ENCODE results near the gene UFD1. TPM values are rescaled to one million over a fixed set of nuclear protein-coding genes. Genes with fewer than 3 reads are reported as not detected.

The UFD1 gene
- total and polyA plus RNA-seq, 2 experiments from 2014 or later, result 51.5 to 79.1 TPM

GRCh38 chr22:19526076-19526701 lies 47.2 kb upstream of the UFD1 start:
- Histone ChIP-seq H2AFZ (no peak overlapping the region), H3K4me2 (no peak overlapping the region), H3K36me3 (replicated peaks; ENCODE audit: insufficient read depth, low read depth) (no peaks in the 10 kb centered on the region), H3K4me3 (no peak overlapping the region), H3K27ac (no peak overlapping the region), H3K27me3 (peaks cover 58% of the 10 kb centered on the region), H3K4me1 (ENCODE audit: insufficient read depth) (peaks cover 13% of the 10 kb centered on the region), H3K9me2 (replicated peaks; ENCODE audit: insufficient read depth) (no peaks in the 10 kb centered on the region), H4K20me1 (ENCODE audit: insufficient read depth, poor library complexity, severe bottlenecking) (no peaks in the 10 kb centered on the region), H3K79me2 (no peaks in the 10 kb centered on the region), H3K9me3 (ENCODE audit: low read depth) (no peaks in the 10 kb centered on the region)
- 96% methylated on average over 11 of the region's 11 CpGs for WGBS (ENCODE audit: low lambda C conversion rate, missing lambda C conversion rate)
- no peak for DNase-seq (ENCODE audit: low spot score)
- TF ChIP-seq EZH2phosphoT487 (IDR thresholded peaks at IDR 0.05; ENCODE audit: low read depth, severe bottlenecking, unreplicated experiment), result no peak
- no peak for TF ChIP-seq EZH2 (IDR thresholded peaks at IDR 0.05; ENCODE audit: borderline replicate concordance)
- TF ChIP-seq, protein P1, sequence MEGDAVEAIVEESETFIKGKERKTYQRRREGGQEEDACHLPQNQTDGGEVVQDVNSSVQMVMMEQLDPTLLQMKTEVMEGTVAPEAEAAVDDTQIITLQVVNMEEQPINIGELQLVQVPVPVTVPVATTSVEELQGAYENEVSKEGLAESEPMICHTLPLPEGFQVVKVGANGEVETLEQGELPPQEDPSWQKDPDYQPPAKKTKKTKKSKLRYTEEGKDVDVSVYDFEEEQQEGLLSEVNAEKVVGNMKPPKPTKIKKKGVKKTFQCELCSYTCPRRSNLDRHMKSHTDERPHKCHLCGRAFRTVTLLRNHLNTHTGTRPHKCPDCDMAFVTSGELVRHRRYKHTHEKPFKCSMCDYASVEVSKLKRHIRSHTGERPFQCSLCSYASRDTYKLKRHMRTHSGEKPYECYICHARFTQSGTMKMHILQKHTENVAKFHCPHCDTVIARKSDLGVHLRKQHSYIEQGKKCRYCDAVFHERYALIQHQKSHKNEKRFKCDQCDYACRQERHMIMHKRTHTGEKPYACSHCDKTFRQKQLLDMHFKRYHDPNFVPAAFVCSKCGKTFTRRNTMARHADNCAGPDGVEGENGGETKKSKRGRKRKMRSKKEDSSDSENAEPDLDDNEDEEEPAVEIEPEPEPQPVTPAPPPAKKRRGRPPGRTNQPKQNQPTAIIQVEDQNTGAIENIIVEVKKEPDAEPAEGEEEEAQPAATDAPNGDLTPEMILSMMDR (IDR thresholded peaks at IDR 0.05; ENCODE audit: poor library complexity), result no peak

DNA sequence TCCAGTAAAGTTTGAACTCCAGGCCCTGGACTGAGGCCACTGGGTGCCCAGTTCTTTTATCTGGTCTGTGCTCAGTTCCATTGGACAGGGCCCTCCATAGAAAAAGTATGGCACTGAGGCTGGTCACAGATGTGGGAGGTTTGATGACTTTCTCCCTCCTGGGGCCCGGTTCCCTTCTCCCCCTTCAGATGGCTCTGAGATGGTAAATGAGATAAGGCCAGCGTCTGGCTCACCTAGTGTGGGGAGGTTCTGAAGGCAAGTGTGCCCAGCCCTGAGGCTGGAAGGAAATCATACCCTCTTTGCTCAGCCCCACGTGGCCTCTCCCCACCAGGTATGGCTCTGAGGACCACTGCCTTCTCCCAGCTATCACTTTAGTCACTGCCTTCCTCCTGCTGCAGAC lies 46.7 kb upstream of the UFD1 start:
- Histone ChIP-seq H3K4me1 (ENCODE audit: insufficient read depth) (peaks cover 13% of the 10 kb centered on the region), H4K20me1 (ENCODE audit: insufficient read depth, poor library complexity, severe bottlenecking) (no peaks in the 10 kb centered on the region), H3K9me2 (replicated peaks; ENCODE audit: insufficient read depth) (no peaks in the 10 kb centered on the region), H3K36me3 (replicated peaks; ENCODE audit: insufficient read depth, low read depth) (no peaks in the 10 kb centered on the region), H3K9me3 (ENCODE audit: low read depth) (no peaks in the 10 kb centered on the region), H2AFZ (no peak overlapping the region), H3K4me3 (no peak overlapping the region), H3K27ac (no peak overlapping the region), H3K79me2 (no peaks in the 10 kb centered on the region), H3K4me2 (no peak overlapping the region), H3K27me3 (peaks cover 56% of the 10 kb centered on the region)
- DNase-seq (ENCODE audit: low spot score), result no peak
- 62% methylated on average over 3 of the region's 3 CpGs for WGBS (ENCODE audit: low lambda C conversion rate, missing lambda C conversion rate)
- TF ChIP-seq, protein P1 (IDR thresholded peaks at IDR 0.05; ENCODE audit: poor library complexity), result no peak
- no peak for TF ChIP-seq EZH2phosphoT487 (IDR thresholded peaks at IDR 0.05; ENCODE audit: low read depth, severe bottlenecking, unreplicated experiment)
- TF ChIP-seq EZH2 (IDR thresholded peaks at IDR 0.05; ENCODE audit: borderline replicate concordance), result no peak

- Histone ChIP-seq H3K36me3 (replicated peaks; ENCODE audit: insufficient read depth, low read depth) (no peaks in the 10 kb centered on the region), H3K27ac (no peak overlapping the region), H3K9me3 (ENCODE audit: low read depth) (no peaks in the 10 kb centered on the region), H2AFZ (no peak overlapping the region), H3K4me2 (peak overlapping the region; percentile 88), H3K27me3 (peaks cover 55% of the 10 kb centered on the region), H3K9me2 (replicated peaks; ENCODE audit: insufficient read depth) (no peaks in the 10 kb centered on the region), H3K79me2 (no peaks in the 10 kb centered on the region), H3K4me3 (no peak overlapping the region), H4K20me1 (ENCODE audit: insufficient read depth, poor library complexity, severe bottlenecking) (no peaks in the 10 kb centered on the region), H3K4me1 (ENCODE audit: insufficient read depth) (peaks cover 13% of the 10 kb centered on the region)
- DNase-seq (ENCODE audit: low spot score), result no peak
- TF ChIP-seq EZH2phosphoT487 (IDR thresholded peaks at IDR 0.05; ENCODE audit: low read depth, severe bottlenecking, unreplicated experiment), result no peak
- TF ChIP-seq EZH2 (IDR thresholded peaks at IDR 0.05; ENCODE audit: borderline replicate concordance), result no peak
- TF ChIP-seq, protein P1 (IDR thresholded peaks at IDR 0.05; ENCODE audit: poor library complexity), result no peak
- 92% methylated on average over 13 of the region's 15 CpGs for WGBS (ENCODE audit: low lambda C conversion rate, missing lambda C conversion rate)
These were observed 46.2 kb upstream of the UFD1 start for GRCh38 chr22:19525116-19525660.
